ENCODE data around the gene ANKRD11.

DNA sequence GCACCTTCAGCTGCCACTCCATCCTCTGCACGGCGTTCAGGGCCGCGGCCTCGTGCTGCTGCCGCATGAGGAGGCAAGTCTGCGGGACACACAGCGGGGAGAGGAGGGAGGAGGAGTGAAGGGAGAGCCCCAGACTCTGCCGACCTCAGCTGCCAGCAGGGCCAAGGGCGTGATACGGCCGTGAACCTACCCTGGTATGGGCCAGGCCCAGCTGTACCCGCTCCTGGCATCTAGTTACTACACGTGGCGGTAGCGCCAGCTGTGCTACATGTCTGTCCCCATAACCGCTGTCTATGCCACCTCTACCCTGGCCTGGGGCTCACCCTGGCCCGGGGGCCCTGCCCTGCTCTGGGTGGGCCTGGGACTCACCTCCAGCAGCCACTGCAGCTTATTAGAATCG, 221.8 kb downstream of the ANKRD11 start:
- TF ChIP-seq, protein P1, sequence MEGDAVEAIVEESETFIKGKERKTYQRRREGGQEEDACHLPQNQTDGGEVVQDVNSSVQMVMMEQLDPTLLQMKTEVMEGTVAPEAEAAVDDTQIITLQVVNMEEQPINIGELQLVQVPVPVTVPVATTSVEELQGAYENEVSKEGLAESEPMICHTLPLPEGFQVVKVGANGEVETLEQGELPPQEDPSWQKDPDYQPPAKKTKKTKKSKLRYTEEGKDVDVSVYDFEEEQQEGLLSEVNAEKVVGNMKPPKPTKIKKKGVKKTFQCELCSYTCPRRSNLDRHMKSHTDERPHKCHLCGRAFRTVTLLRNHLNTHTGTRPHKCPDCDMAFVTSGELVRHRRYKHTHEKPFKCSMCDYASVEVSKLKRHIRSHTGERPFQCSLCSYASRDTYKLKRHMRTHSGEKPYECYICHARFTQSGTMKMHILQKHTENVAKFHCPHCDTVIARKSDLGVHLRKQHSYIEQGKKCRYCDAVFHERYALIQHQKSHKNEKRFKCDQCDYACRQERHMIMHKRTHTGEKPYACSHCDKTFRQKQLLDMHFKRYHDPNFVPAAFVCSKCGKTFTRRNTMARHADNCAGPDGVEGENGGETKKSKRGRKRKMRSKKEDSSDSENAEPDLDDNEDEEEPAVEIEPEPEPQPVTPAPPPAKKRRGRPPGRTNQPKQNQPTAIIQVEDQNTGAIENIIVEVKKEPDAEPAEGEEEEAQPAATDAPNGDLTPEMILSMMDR (IDR thresholded peaks at IDR 0.05), result no peak
- no peak for TF ChIP-seq POLR2A (IDR thresholded peaks at IDR 0.05)
